Lung (tissue), 12 donors: Measurements from ENCODE around the gene CYSRT1. TPM values are rescaled to one million over a fixed set of nuclear protein-coding genes. Genes with fewer than 3 reads are reported as not detected.

Source experiments
- ATAC-seq: fragments of 200-7000 bp; cut with Tn5 transposase; one replicate; pipeline ENCODE4 v1.9.1; 2020; ENCODE audit warnings: moderate number of reproducible peaks; ENCODE audit not compliant: insufficient read depth, low FRiP score
- DNase-seq, 3 donors: peaks; one replicate each; pipeline ENCODE4 v3.0.0-alpha.2; 2013 to 2017
- H3K27ac ChIP-seq, 2 donors: one replicate each; pipeline ENCODE4 v1.5.1; 2013; ENCODE audit warnings: mild to moderate bottlenecking in 2 of 2, moderate library complexity in 2 of 2, control low read depth in 1 of 2, inconsistent platforms in 1 of 2, low read depth in 1 of 2, low read length in 1 of 2
- H3K27me3 ChIP-seq, 3 donors: one replicate each; pipeline ENCODE4 v1.5.1; 2013; ENCODE audit warnings: low read length in 2 of 3; ENCODE audit not compliant: control insufficient read depth in 3 of 3, insufficient read depth in 3 of 3
- H3K36me3 ChIP-seq, 4 donors: one replicate each; pipeline ENCODE4 v1.5.1; 2013; ENCODE audit warnings: low read length in 4 of 4, mild to moderate bottlenecking in 1 of 4, moderate library complexity in 1 of 4; ENCODE audit not compliant: control insufficient read depth in 4 of 4, insufficient read depth in 4 of 4
- H3K4me1 ChIP-seq, 5 donors: one replicate each; pipeline ENCODE4 v1.5.1; 2013; ENCODE audit warnings: low read length in 5 of 5, mild to moderate bottlenecking in 2 of 5, moderate library complexity in 1 of 5; ENCODE audit not compliant: control insufficient read depth in 5 of 5, insufficient read depth in 5 of 5
- H3K4me3 ChIP-seq: one replicate; pipeline ENCODE4 v1.5.1; 2013; ENCODE audit warnings: mild to moderate bottlenecking, control low read depth, moderate library complexity
- H3K9ac ChIP-seq, 2 donors: one replicate each; pipeline ENCODE4 v1.5.1; 2013; ENCODE audit warnings: low read length in 2 of 2, control low read depth in 1 of 2; ENCODE audit not compliant: insufficient read depth in 1 of 2
- H3K9me3 ChIP-seq, 4 donors: one replicate each; pipeline ENCODE4 v1.5.1; 2013; ENCODE audit warnings: low read length in 3 of 4, mild to moderate bottlenecking in 1 of 4, moderate library complexity in 1 of 4; ENCODE audit not compliant: control insufficient read depth in 4 of 4, insufficient read depth in 3 of 4
- WGBS, 2 donors: extraction: QIAGEN DNeasy Blood & Tissue Kit; methylation state at CpG; one replicate each; pipeline ENCODE4 v1.1.7; 2013; 5-methylcytosine and 5-hydroxymethylcytosine counted together
- polyA plus RNA-seq, 2 donors: library from polyadenylated mRNA; stranded (reverse); fragments of 200-250 nt; gene quantifications; one replicate each; pipeline ENCODE4 v1.2.1, GENCODE V29; 2013
- total RNA-seq, 2 donors: library from RNA; depleted of rRNA in 1 of 2; stranded (reverse); fragments of >200 nt in 1 of 2; gene quantifications; one replicate each; pipeline ENCODE4 v1.2.1, GENCODE V29; 2014 to 2021
- TF ChIP-seq, protein P1 (sequence below): IDR thresholded peaks from 2 replicates; pipeline ENCODE4 v1.5.1; 2012; ENCODE audit warnings: mild to moderate bottlenecking; ENCODE audit errors: control extremely low read depth, extremely low read depth
- donor health status: control.
- donor health status: control.
- donor health status: Bipolar disorder and iron deficiency.
- donor health status: healthy.
- donor health status: DM: yes; HTN: yes; CAD: no.

CYSRT1 gene
- total and polyA plus RNA-seq, 4 donors, result 0.70 to 2.7 (median 0.92) TPM; not detected in 1

DNA sequence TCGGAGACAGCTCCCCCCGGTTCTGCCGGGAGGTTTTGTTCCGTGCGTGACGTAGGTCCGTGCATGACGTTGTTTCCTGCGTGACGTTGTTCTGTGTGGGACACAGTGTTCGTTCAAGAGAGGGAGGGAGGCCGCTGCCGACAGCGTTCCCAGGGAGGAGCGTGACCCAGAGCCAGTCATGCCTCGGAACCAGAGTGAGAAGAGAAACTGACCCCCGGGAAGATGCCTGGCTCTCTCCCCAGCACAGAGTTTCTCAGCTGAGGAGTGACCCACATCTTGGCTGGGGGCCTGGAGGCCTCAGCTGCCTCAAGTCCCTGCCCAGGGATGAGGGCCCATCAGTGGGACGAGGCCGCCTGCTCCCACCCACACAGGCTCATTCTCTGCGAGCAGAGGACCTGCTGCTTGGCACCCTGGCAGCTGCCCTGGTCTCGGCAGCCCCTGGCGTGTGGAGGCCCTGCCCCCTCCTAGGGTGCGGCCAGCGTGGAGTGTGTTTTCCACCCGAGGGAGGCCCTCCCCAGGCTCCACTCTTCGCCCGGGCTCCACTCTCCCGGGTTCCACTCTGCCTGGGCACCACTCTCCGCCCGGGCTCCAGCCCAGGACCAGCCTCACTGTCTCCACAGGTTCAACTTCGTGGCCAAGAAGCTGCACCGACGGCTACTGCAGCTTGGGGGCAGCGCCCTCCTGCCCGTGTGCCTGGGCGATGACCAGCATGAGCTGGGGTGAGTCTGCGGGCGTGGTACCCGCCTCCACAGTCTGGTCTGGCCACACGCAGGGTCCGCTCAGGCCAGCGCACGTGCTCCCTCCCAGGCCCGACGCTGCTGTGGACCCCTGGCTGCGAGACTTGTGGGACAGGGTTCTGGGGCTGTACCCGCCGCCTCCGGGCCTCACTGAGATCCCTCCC lies 11.6 kb upstream of the CYSRT1 start:
- no peaks in the 10 kb centered on the region for H3K9me3 ChIP-seq
- H3K4me3 ChIP-seq, result no peak overlapping the region
- TF ChIP-seq, protein P1, sequence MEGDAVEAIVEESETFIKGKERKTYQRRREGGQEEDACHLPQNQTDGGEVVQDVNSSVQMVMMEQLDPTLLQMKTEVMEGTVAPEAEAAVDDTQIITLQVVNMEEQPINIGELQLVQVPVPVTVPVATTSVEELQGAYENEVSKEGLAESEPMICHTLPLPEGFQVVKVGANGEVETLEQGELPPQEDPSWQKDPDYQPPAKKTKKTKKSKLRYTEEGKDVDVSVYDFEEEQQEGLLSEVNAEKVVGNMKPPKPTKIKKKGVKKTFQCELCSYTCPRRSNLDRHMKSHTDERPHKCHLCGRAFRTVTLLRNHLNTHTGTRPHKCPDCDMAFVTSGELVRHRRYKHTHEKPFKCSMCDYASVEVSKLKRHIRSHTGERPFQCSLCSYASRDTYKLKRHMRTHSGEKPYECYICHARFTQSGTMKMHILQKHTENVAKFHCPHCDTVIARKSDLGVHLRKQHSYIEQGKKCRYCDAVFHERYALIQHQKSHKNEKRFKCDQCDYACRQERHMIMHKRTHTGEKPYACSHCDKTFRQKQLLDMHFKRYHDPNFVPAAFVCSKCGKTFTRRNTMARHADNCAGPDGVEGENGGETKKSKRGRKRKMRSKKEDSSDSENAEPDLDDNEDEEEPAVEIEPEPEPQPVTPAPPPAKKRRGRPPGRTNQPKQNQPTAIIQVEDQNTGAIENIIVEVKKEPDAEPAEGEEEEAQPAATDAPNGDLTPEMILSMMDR, result no peak
- no peak overlapping the region for H3K9ac ChIP-seq
- WGBS, 2 donors, result 91 to 95% methylated on average over 48 to 49 of the region's 49 CpGs
- H3K27ac ChIP-seq, result no peak overlapping the region
- peaks cover 0 to 32% (median 6%) of the 10 kb centered on the region in 4 donors for H3K36me3 ChIP-seq
- peaks cover 0 to 10% (median 0%) of the 10 kb centered on the region in 5 donors for H3K4me1 ChIP-seq
- no peak for ATAC-seq
- DNase-seq, result no peak
- H3K27me3 ChIP-seq, result no peaks in the 10 kb centered on the region

DNA sequence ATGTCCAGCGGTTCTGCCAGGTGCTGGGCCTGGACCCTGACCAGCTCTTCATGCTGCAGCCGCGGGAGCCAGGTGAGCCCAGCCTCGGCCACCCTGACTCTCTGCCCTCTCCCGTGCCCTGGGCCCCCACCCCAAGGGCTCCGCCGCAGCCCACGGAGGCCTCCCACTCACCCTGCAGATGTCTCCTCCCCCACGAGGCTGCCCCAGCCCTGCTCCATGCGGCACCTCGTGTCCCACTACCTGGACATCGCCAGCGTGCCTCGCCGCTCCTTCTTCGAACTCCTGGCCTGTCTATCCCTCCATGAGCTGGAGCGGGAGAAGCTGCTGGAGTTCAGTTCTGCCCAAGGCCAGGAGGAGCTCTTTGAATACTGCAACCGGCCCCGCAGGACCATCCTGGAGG lies 10.4 kb upstream of the CYSRT1 start:
- no peak overlapping the region for H3K9ac ChIP-seq
- H3K4me3 ChIP-seq, result no peak overlapping the region
- H3K9me3 ChIP-seq, result no peaks in the 10 kb centered on the region
- no peak for ATAC-seq
- TF ChIP-seq, protein P1, result no peak
- H3K27me3 ChIP-seq, result no peaks in the 10 kb centered on the region
- no peak overlapping the region for H3K27ac ChIP-seq
- peaks cover 0 to 26% (median 3%) of the 10 kb centered on the region in 4 donors for H3K36me3 ChIP-seq
- DNase-seq, result no peak
- H3K4me1 ChIP-seq, result peaks cover 0 to 14% (median 0%) of the 10 kb centered on the region in 5 donors
- WGBS, 2 donors, result 96 to 97% methylated on average over 19 of the region's 19 CpGs

DNA sequence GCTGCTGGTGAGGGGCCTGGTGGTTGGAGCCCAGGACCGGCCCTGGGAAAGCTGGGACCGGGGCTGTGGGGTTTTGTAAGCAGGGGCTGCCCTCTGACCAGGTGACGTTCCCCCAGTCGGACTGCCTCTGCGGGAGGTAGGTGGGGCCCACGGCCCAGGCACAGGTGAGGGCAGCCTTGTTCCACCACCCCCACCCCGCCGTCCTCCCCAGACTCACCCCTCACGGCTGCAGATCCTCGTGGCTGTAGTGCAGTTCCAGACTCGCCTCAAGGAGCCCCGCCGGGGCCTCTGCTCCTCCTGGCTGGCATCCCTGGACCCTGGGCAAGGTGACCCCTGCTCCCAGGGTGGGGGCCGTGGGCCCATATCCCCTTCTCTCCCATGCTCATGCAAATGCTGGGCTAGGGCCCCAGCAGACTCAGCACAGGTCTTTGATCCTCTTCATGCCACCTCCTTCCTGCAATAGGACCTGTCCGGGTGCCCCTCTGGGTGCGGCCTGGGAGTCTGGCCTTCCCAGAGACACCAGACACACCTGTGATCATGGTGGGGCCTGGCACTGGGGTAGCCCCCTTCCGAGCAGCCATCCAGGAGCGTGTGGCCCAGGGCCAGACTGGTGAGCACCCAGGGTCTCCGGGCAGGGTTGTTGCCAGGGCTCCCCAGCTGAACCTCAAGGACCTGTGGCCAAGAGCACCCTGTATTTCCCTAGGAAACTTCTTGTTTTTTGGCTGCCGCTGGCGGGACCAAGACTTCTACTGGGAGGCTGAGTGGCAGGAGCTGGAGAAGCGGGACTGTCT lies 9.6 kb upstream of the CYSRT1 start:
- Histone ChIP-seq H3K4me1 (peaks cover 0 to 14% (median 0%) of the 10 kb centered on the region in 5 donors), H3K27me3 (no peaks in the 10 kb centered on the region), H3K9ac (no peak overlapping the region), H3K4me3 (no peak overlapping the region), H3K36me3 (peaks cover 0 to 26% (median 3%) of the 10 kb centered on the region in 4 donors), H3K9me3 (no peaks in the 10 kb centered on the region), H3K27ac (no peak overlapping the region)
- ATAC-seq (no peak), DNase-seq (no peak)
- WGBS, 2 donors, result 95 to 96% methylated on average over 19 to 22 of the region's 22 CpGs
- TF ChIP-seq, protein P1, result no peak
